ENCODE data around the gene OTUD6A.

- TF ChIP-seq CTCF (IDR thresholded peaks at IDR 0.05) (no peak), POLR2A (IDR thresholded peaks at IDR 0.05) (no peak)
Observed at GRCh38 chrX:70088751-70089150, 26.5 kb downstream of the OTUD6A start.

Measured in body of pancreas (tissue), 4 donors.